ENCODE measurements around the gene INPP4A. TPM values are rescaled to one million over a fixed set of nuclear protein-coding genes. Genes with fewer than 3 reads are reported as not detected.

Gene INPP4A
- polyA plus RNA-seq, 1 of the 3 experiments (the other 2 are of a cell fraction): 15.0 TPM

- WGBS (ENCODE audit: low lambda C conversion rate): 81% methylated on average over 2 of the region's 2 CpGs
- no peak overlapping the region for H2AFZ ChIP-seq (ENCODE audit: low read depth)
- H3K9me2 ChIP-seq: no peaks in the 10 kb centered on the region
- no peak overlapping the region for H3K27ac ChIP-seq (ENCODE audit: low read depth in 2 of 2, low read length in 1 of 2)
- H3K4me2 ChIP-seq: no peak overlapping the region
- POLR2A ChIA-PET: no interaction called here
- no peaks in the 10 kb centered on the region for H3K36me3 ChIP-seq (replicated peaks in 1 of 2; ENCODE audit: control insufficient read depth in 1 of 2, insufficient read depth in 2 of 2, low read length in 1 of 2)
- peaks cover 30% of the 10 kb centered on the region for H4K20me1 ChIP-seq (ENCODE audit: insufficient read depth)
- H3F3A ChIP-seq (replicated peaks; ENCODE audit: insufficient read depth): no peaks in the 10 kb centered on the region
- peaks cover 16% of the 10 kb centered on the region for H3K79me2 ChIP-seq (ENCODE audit: insufficient read depth)
- DNase-seq: no peak
- no peak overlapping the region for H3K9ac ChIP-seq
- TF ChIP-seq FOXJ3 (CRISPR knock-in tag; IDR thresholded peaks at IDR 0.05) (no peak), YY1 (IDR thresholded peaks at IDR 0.05; ENCODE audit: low read depth) (no peak), SIN3A (IDR thresholded peaks at IDR 0.05; ENCODE audit: borderline replicate concordance, low read depth, low read length) (no peak), NRF1 (IDR thresholded peaks at IDR 0.05; ENCODE audit: low read depth, low read length) (no peak), TCF12 (IDR thresholded peaks at IDR 0.05) (no peak), CHD2 (IDR thresholded peaks at IDR 0.05; ENCODE audit: low read length, partially characterized antibody) (no peak), RFX5 (IDR thresholded peaks at IDR 0.05; ENCODE audit: low read length) (no peak), GABPA (IDR thresholded peaks at IDR 0.05; ENCODE audit: low read depth) (no peak), RXRA (IDR thresholded peaks at IDR 0.05; ENCODE audit: borderline replicate concordance, low read depth) (no peak), ELF1 (IDR thresholded peaks at IDR 0.05) (no peak), EP300 (IDR thresholded peaks at IDR 0.05; ENCODE audit: borderline replicate concordance in 1 of 2, low read depth in 1 of 2, low read length in 1 of 2) (no peak), RAD21 (IDR thresholded peaks at IDR 0.05; ENCODE audit: low read length) (no peak), SMC3 (IDR thresholded peaks at IDR 0.05; ENCODE audit: low read depth, low read length) (no peak), MAX (IDR thresholded peaks at IDR 0.05; ENCODE audit: low read depth) (no peak), EZH2phosphoT487 (IDR thresholded peaks at IDR 0.05; ENCODE audit: borderline replicate concordance, low read depth) (no peak), POLR2AphosphoS5 (IDR thresholded peaks at IDR 0.05; ENCODE audit: low read depth, low read length) (no peak), JUND (IDR thresholded peaks at IDR 0.05) (no peak)
- no peaks in the 10 kb centered on the region for H3K9me3 ChIP-seq
- CTCF ChIA-PET: interaction anchor here (0.8 to 1.9 kb wide), 13 partner anchors 8 to 40 kb away, joined by 3 to 11 read pairs (median 4); no protein-coding TSS in a partner anchor
- H3K27me3 ChIP-seq (ENCODE audit: insufficient read depth): no peaks in the 10 kb centered on the region
- H3K4me1 ChIP-seq (ENCODE audit: control insufficient read depth in 1 of 2, insufficient read depth in 2 of 2, low read depth in 1 of 2, low read length in 1 of 2): peaks cover 0 to 11% of the 10 kb centered on the region in 2 experiments; a peak in 1 of 4 replicates
- no peak overlapping the region for H3K4me3 ChIP-seq (ENCODE audit: low read depth in 2 of 2, low read length in 1 of 2)
Observed at GRCh38 chr2:98487101-98487805, 42.6 kb downstream of the INPP4A start.

GRCh38 chr2:98487806-98488189 lies 43.1 kb downstream of the INPP4A start:
- Histone ChIP-seq H3K4me2 (no peak overlapping the region), H4K20me1 (ENCODE audit: insufficient read depth) (peaks cover 25% of the 10 kb centered on the region; the same call in 1 of the 2 replicates), H3F3A (replicated peaks; ENCODE audit: insufficient read depth) (no peaks in the 10 kb centered on the region), H3K4me1 (ENCODE audit: control insufficient read depth in 1 of 2, insufficient read depth in 2 of 2, low read depth in 1 of 2, low read length in 1 of 2) (peaks cover 0 to 8% of the 10 kb centered on the region in 2 experiments; a peak in 1 of 4 replicates), H3K27ac (ENCODE audit: low read depth in 2 of 2, low read length in 1 of 2) (no peak overlapping the region), H2AFZ (ENCODE audit: low read depth) (no peak overlapping the region), H3K9ac (no peak overlapping the region), H3K4me3 (ENCODE audit: low read depth in 2 of 2, low read length in 1 of 2) (no peak overlapping the region), H3K36me3 (replicated peaks in 1 of 2; ENCODE audit: control insufficient read depth in 1 of 2, insufficient read depth in 2 of 2, low read length in 1 of 2) (no peaks in the 10 kb centered on the region), H3K79me2 (ENCODE audit: insufficient read depth) (peaks cover 16% of the 10 kb centered on the region; the same call in 1 of the 2 replicates), H3K9me2 (no peaks in the 10 kb centered on the region), H3K9me3 (no peaks in the 10 kb centered on the region), H3K27me3 (ENCODE audit: insufficient read depth) (no peaks in the 10 kb centered on the region)
- CTCF ChIA-PET: interaction anchor here (0.8 to 1.9 kb wide), 16 partner anchors 8 to 114 kb away, joined by 3 to 11 read pairs (median 4); no protein-coding TSS in a partner anchor
- WGBS (ENCODE audit: low lambda C conversion rate): 47% methylated on average over 3 of the region's 3 CpGs
- DNase-seq: no peak
- TF ChIP-seq GATA2 (CRISPR knock-in tag; IDR thresholded peaks at IDR 0.05): no peak
- TF ChIP-seq CTCF (IDR thresholded peaks at IDR 0.05): peak; percentile 59
- TF ChIP-seq SMC3 (IDR thresholded peaks at IDR 0.05; ENCODE audit: low read depth, low read length): 0 out of 2 replicates have a peak, but pooled peaks have one; percentile 13
- peak; percentile 32; the same call in 1 of the 2 replicates for TF ChIP-seq RAD21 (IDR thresholded peaks at IDR 0.05; ENCODE audit: low read length)
- TF ChIP-seq REST (IDR thresholded peaks at IDR 0.05; ENCODE audit: low read depth, low read length): no peak
- POLR2A ChIA-PET: no interaction called here

All from SK-N-SH (cell line).